ENCODE measurements around the gene SFT2D2. TPM values are rescaled to one million over a fixed set of nuclear protein-coding genes. Genes with fewer than 3 reads are reported as not detected.

The SFT2D2 gene
- polyA plus RNA-seq, 1 of the 3 experiments (the other 2 are of a cell fraction), result 9.3 TPM

DNA sequence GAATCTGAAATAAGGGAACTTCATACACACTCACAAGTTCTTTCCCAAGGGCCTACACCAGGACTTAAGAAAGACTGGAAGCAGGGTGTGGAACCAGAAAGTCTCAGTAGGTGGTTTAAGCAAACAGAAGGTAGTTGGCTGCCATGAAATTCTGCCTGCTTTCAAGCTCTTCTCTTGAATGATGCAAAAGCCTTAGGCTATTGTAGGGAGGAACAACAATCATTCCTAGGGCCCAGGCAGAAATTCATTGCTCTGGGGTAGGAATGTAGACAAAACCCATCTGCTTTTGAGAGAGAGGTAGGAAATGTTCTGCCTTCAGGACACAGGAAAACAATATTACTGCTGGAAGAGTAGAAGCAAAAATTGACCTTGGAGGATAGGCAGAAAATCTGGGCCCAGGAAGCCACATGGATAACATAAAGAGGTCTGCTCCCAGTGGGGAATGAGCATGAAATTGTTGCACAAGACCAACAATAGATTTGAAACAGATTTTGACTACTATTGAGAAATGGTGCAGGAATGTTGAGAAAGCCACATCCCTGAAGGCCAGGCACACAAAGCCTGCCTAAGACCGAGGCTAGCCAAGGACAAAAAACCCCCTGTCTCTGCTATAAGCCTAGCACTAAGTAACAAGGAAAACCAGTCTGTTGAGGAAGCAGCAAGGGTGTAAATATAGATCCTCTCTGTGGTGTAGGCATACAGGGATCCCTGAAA, 22.7 kb upstream of the SFT2D2 start:
- H3K4me2 ChIP-seq, result no peak overlapping the region
- no peaks in the 10 kb centered on the region for H3K79me2 ChIP-seq (ENCODE audit: insufficient read depth)
- ChIA-PET CTCF (no interaction called here), POLR2A (no interaction called here)
- no peak overlapping the region for H3K27ac ChIP-seq (ENCODE audit: low read depth in 2 of 2, low read length in 1 of 2)
- 83% methylated on average over 1 of the region's 1 CpG for WGBS (ENCODE audit: low lambda C conversion rate)
- TF ChIP-seq, protein P1, sequence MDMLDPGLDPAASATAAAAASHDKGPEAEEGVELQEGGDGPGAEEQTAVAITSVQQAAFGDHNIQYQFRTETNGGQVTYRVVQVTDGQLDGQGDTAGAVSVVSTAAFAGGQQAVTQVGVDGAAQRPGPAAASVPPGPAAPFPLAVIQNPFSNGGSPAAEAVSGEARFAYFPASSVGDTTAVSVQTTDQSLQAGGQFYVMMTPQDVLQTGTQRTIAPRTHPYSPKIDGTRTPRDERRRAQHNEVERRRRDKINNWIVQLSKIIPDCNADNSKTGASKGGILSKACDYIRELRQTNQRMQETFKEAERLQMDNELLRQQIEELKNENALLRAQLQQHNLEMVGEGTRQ (IDR thresholded peaks at IDR 0.05; ENCODE audit: borderline replicate concordance, low read depth, low read length), result no peak
- no peak for TF ChIP-seq RXRA (IDR thresholded peaks at IDR 0.05; ENCODE audit: borderline replicate concordance, low read depth)
- no peak for TF ChIP-seq JUND (IDR thresholded peaks at IDR 0.05)
- no peak for TF ChIP-seq ELF1 (IDR thresholded peaks at IDR 0.05)
- TF ChIP-seq, protein P2, sequence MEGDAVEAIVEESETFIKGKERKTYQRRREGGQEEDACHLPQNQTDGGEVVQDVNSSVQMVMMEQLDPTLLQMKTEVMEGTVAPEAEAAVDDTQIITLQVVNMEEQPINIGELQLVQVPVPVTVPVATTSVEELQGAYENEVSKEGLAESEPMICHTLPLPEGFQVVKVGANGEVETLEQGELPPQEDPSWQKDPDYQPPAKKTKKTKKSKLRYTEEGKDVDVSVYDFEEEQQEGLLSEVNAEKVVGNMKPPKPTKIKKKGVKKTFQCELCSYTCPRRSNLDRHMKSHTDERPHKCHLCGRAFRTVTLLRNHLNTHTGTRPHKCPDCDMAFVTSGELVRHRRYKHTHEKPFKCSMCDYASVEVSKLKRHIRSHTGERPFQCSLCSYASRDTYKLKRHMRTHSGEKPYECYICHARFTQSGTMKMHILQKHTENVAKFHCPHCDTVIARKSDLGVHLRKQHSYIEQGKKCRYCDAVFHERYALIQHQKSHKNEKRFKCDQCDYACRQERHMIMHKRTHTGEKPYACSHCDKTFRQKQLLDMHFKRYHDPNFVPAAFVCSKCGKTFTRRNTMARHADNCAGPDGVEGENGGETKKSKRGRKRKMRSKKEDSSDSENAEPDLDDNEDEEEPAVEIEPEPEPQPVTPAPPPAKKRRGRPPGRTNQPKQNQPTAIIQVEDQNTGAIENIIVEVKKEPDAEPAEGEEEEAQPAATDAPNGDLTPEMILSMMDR (IDR thresholded peaks at IDR 0.05), result no peak
- no peak for TF ChIP-seq FOXJ3 (CRISPR knock-in tag; IDR thresholded peaks at IDR 0.05)
- TF ChIP-seq TAF1 (IDR thresholded peaks at IDR 0.05; ENCODE audit: borderline replicate concordance, low read depth, low read length), result no peak
- no peak for TF ChIP-seq MXI1 (IDR thresholded peaks at IDR 0.05; ENCODE audit: low read depth, low read length)
- TF ChIP-seq GATA2 (CRISPR knock-in tag; IDR thresholded peaks at IDR 0.05), result no peak
- no peak for TF ChIP-seq RCOR1 (IDR thresholded peaks at IDR 0.05; ENCODE audit: low read length)
- TF ChIP-seq, protein P3, sequence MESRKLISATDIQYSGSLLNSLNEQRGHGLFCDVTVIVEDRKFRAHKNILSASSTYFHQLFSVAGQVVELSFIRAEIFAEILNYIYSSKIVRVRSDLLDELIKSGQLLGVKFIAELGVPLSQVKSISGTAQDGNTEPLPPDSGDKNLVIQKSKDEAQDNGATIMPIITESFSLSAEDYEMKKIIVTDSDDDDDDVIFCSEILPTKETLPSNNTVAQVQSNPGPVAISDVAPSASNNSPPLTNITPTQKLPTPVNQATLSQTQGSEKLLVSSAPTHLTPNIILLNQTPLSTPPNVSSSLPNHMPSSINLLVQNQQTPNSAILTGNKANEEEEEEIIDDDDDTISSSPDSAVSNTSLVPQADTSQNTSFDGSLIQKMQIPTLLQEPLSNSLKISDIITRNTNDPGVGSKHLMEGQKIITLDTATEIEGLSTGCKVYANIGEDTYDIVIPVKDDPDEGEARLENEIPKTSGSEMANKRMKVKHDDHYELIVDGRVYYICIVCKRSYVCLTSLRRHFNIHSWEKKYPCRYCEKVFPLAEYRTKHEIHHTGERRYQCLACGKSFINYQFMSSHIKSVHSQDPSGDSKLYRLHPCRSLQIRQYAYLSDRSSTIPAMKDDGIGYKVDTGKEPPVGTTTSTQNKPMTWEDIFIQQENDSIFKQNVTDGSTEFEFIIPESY (IDR thresholded peaks at IDR 0.05; ENCODE audit: borderline replicate concordance, low read depth), result no peak
- TF ChIP-seq, protein P4, sequence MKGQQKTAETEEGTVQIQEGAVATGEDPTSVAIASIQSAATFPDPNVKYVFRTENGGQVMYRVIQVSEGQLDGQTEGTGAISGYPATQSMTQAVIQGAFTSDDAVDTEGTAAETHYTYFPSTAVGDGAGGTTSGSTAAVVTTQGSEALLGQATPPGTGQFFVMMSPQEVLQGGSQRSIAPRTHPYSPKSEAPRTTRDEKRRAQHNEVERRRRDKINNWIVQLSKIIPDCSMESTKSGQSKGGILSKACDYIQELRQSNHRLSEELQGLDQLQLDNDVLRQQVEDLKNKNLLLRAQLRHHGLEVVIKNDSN (IDR thresholded peaks at IDR 0.05; ENCODE audit: borderline replicate concordance, low read depth), result no peak
- no peak for DNase-seq
- H3K9me2 ChIP-seq, result no peaks in the 10 kb centered on the region
- no peak overlapping the region for H3K4me3 ChIP-seq (ENCODE audit: low read depth in 2 of 2, low read length in 1 of 2)
- peaks cover 8% of the 10 kb centered on the region for H3F3A ChIP-seq (replicated peaks; ENCODE audit: insufficient read depth)
- H4K20me1 ChIP-seq (ENCODE audit: insufficient read depth), result no peaks in the 10 kb centered on the region
- no peak overlapping the region for H3K9ac ChIP-seq
- H3K9me3 ChIP-seq, result no peaks in the 10 kb centered on the region
- no peaks in the 10 kb centered on the region for H3K27me3 ChIP-seq (ENCODE audit: insufficient read depth)
- H3K4me1 ChIP-seq (ENCODE audit: control insufficient read depth in 1 of 2, insufficient read depth in 2 of 2, low read depth in 1 of 2, low read length in 1 of 2), result no peaks in the 10 kb centered on the region; a peak in 1 of 4 replicates
- peaks cover 53 to 57% of the 10 kb centered on the region in 2 experiments for H3K36me3 ChIP-seq (replicated peaks in 1 of 2; ENCODE audit: control insufficient read depth in 1 of 2, insufficient read depth in 2 of 2, low read length in 1 of 2)
- H2AFZ ChIP-seq (ENCODE audit: low read depth), result no peak overlapping the region
